CD8-positive, alpha-beta memory T cell (primary cell): ENCODE data around the gene CTSH. TPM values are rescaled to one million over a fixed set of nuclear protein-coding genes. Genes with fewer than 3 reads are reported as not detected.
"Not testable (repeated sequence)": the region's sequence is repeated elsewhere in the genome, so short reads cannot be mapped to it uniquely, and the experiment has no call there.

Experiments
- CTCF ChIA-PET: fragments of 350-600 bp; sonication (Branson Sonifier 250); formaldehyde crosslinking; loops from one replicate; lab custom pipeline; 2021; ENCODE audit warnings: antibody characterized with exemption; lab: Charles Lee
- POLR2A ChIA-PET: fragments of 350-600 bp; sonication (Branson Sonifier 250); formaldehyde crosslinking; loops from one replicate; lab custom pipeline; 2021; ENCODE audit warnings: antibody characterized with exemption; lab: Charles Lee
- DNase-seq, 5 donors: peaks; one replicate each; pipeline versions ENCODE4 v3.0.0 to v3.0.0-alpha.2; 2020 to 2022; ENCODE audit warnings: mixed read lengths in 1 of 5
- H3K27ac ChIP-seq: one replicate; pipeline ENCODE4 v1.7.0; 2013; ENCODE audit warnings: low read depth, mild to moderate bottlenecking, low read length, moderate library complexity
- H3K27me3 ChIP-seq: 2 replicates; pipeline ENCODE4 v1.7.0; 2013; ENCODE audit warnings: low read length, mild to moderate bottlenecking; ENCODE audit not compliant: insufficient read depth, poor library complexity, severe bottlenecking
- H3K36me3 ChIP-seq: 2 replicates; pipeline ENCODE4 v1.7.0; 2013; ENCODE audit warnings: mild to moderate bottlenecking, low read length, moderate library complexity; ENCODE audit not compliant: insufficient read depth
- H3K4me1 ChIP-seq: 2 replicates; pipeline ENCODE4 v1.7.0; 2013; ENCODE audit warnings: mild to moderate bottlenecking, low read length, moderate library complexity; ENCODE audit not compliant: insufficient read depth
- H3K4me3 ChIP-seq: 2 replicates; pipeline ENCODE4 v1.7.0; 2013; ENCODE audit warnings: mild to moderate bottlenecking, low read length
- H3K9me3 ChIP-seq: 2 replicates; pipeline ENCODE4 v1.7.0; 2013; ENCODE audit warnings: mild to moderate bottlenecking, low read length
- H3K27ac Mint-ChIP-seq, 8 donors: one replicate each; pipeline ENCODE4 v1.8.0; 2020 to 2021; ENCODE audit warnings: mixed read lengths in 8 of 8, mild to moderate bottlenecking in 6 of 8, inconsistent platforms in 3 of 8, moderate library complexity in 3 of 8
- H3K27me3 Mint-ChIP-seq, 2 donors: one replicate each; pipeline ENCODE4 v1.8.0; 2020 to 2021; ENCODE audit warnings: mixed read lengths in 2 of 2, mild to moderate bottlenecking in 1 of 2, moderate library complexity in 1 of 2
- H3K36me3 Mint-ChIP-seq, 3 donors: one replicate each; pipeline ENCODE4 v1.8.0; 2020 to 2021; ENCODE audit warnings: mixed read lengths in 3 of 3, inconsistent platforms in 1 of 3, mild to moderate bottlenecking in 1 of 3
- H3K4me1 Mint-ChIP-seq, 3 donors: one replicate each; pipeline ENCODE4 v1.8.0; 2020 to 2021; ENCODE audit warnings: mixed read lengths in 3 of 3, inconsistent platforms in 1 of 3, mild to moderate bottlenecking in 1 of 3
- H3K4me3 Mint-ChIP-seq, 7 donors: one replicate each; pipeline ENCODE4 v1.8.0; 2020 to 2021; ENCODE audit warnings: mixed read lengths in 7 of 7, mild to moderate bottlenecking in 6 of 7, moderate library complexity in 4 of 7, inconsistent platforms in 2 of 7
- H3K9me3 Mint-ChIP-seq, 5 donors: one replicate each; pipeline ENCODE4 v1.8.0; 2020 to 2022; ENCODE audit warnings: mixed read lengths in 5 of 5, mild to moderate bottlenecking in 3 of 5, moderate library complexity in 2 of 5, inconsistent platforms in 1 of 5
- polyA plus RNA-seq: library from polyadenylated mRNA; unstranded; fragments of 300-500 nt; fragmentation: Illumina TruSeq; gene quantifications from one replicate; pipeline ENCODE4 v1.2.3, GENCODE V29; 2021
- total RNA-seq, 2 experiments: library from RNA; stranded (reverse); gene quantifications; one replicate each; pipeline ENCODE4 v1.2.3, GENCODE V29; 2021

Gene CTSH
- total and polyA plus RNA-seq, 3 experiments from 2014 or later: 8.1 to 68.7 (median 9.8) TPM

- CTCF ChIA-PET: interaction anchor here (1.7 kb wide), 1 partner anchor 10 kb away, joined by 6 read pairs; no protein-coding TSS in a partner anchor
- Histone ChIP-seq H3K4me1 (peaks cover 63% of the 10 kb centered on the region), H3K27me3 (no peaks in the 10 kb centered on the region), H3K36me3 (peaks cover under 1% of the 10 kb centered on the region), H3K9me3 (no peaks in the 10 kb centered on the region), H3K4me3 (peak overlapping the region; percentile 100), H3K27ac (peak overlapping the region; percentile 100)
- POLR2A ChIA-PET: no interaction called here
- DNase-seq: no peak
- Mint-ChIP-seq H3K36me3 (peaks cover 0 to 46% (median 2%) of the 10 kb centered on the region in 3 donors), H3K4me3 (peak overlapping the region; percentile 99 to 100 (median 100)), H3K9me3 (no peaks in the 10 kb centered on the region), H3K27ac (peak overlapping the region; percentile 100), H3K4me1 (peaks cover 63 to 74% (median 64%) of the 10 kb centered on the region in 3 donors), H3K27me3 (peaks cover 0 to 8% of the 10 kb centered on the region in 2 donors)
These were observed 69.5 kb downstream of the CTSH start for GRCh38 chr15:78875107-78875914.

GRCh38 chr15:78873793-78874765 lies 70.8 kb downstream of the CTSH start:
- Histone ChIP-seq H3K27ac (peak overlapping the region; percentile 100), H3K27me3 (no peaks in the 10 kb centered on the region), H3K4me3 (peak overlapping the region; percentile 100), H3K36me3 (no peaks in the 10 kb centered on the region), H3K4me1 (peaks cover 50% of the 10 kb centered on the region), H3K9me3 (no peaks in the 10 kb centered on the region)
- CTCF ChIA-PET: interaction anchor here (0.8 to 1.8 kb wide), 6 partner anchors 9 to 24 kb away, joined by 3 to 13 read pairs (median 6); no protein-coding TSS in a partner anchor
- POLR2A ChIA-PET: interaction anchor here (0.7 to 2.0 kb wide), 11 partner anchors 8 to 1050 kb away, joined by 3 to 14 read pairs (median 4); partner anchors contain the start of genes CTSH and IREB2
- peaks cover 0 to 8% of the 10 kb centered on the region in 2 donors for H3K27me3 Mint-ChIP-seq
- peak; percentile 32 to 76 (median 40) for DNase-seq
- H3K4me3 Mint-ChIP-seq: peak overlapping the region; percentile 99 to 100 (median 100)
- H3K36me3 Mint-ChIP-seq: peaks cover 0 to 36% (median 0%) of the 10 kb centered on the region in 3 donors
- H3K4me1 Mint-ChIP-seq: peaks cover 51 to 62% (median 51%) of the 10 kb centered on the region in 3 donors
- no peaks in the 10 kb centered on the region for H3K9me3 Mint-ChIP-seq
- peak overlapping the region; percentile 100 for H3K27ac Mint-ChIP-seq

- peak overlapping the region; percentile 100 for H3K4me3 ChIP-seq
- Mint-ChIP-seq H3K27ac (peak overlapping the region; percentile 100), H3K4me3 (peak overlapping the region; percentile 99 to 100 (median 100)), H3K36me3 (peaks cover 0 to 30% (median 0%) of the 10 kb centered on the region in 3 donors), H3K4me1 (peaks cover 42 to 53% (median 43%) of the 10 kb centered on the region in 3 donors), H3K9me3 (no peaks in the 10 kb centered on the region), H3K27me3 (peaks cover 0 to 8% of the 10 kb centered on the region in 2 donors)
- H3K27me3 ChIP-seq: no peaks in the 10 kb centered on the region
- no peaks in the 10 kb centered on the region for H3K9me3 ChIP-seq
- H3K27ac ChIP-seq: peak overlapping the region; percentile 100
- H3K36me3 ChIP-seq: no peaks in the 10 kb centered on the region
- H3K4me1 ChIP-seq: peaks cover 41% of the 10 kb centered on the region
- peak; percentile 80 to 94 (median 90) for DNase-seq
- ChIA-PET POLR2A (interaction anchor here (0.6 to 2.0 kb wide), 10 partner anchors 9 to 1050 kb away, joined by 3 to 14 read pairs (median 4); partner anchors contain the start of genes CTSH and IREB2), CTCF (interaction anchor here (0.8 to 1.8 kb wide), 6 partner anchors 10 to 25 kb away, joined by 3 to 13 read pairs (median 6); no protein-coding TSS in a partner anchor)
These were observed 71.7 kb downstream of the CTSH start for GRCh38 chr15:78872972-78873792.

DNA sequence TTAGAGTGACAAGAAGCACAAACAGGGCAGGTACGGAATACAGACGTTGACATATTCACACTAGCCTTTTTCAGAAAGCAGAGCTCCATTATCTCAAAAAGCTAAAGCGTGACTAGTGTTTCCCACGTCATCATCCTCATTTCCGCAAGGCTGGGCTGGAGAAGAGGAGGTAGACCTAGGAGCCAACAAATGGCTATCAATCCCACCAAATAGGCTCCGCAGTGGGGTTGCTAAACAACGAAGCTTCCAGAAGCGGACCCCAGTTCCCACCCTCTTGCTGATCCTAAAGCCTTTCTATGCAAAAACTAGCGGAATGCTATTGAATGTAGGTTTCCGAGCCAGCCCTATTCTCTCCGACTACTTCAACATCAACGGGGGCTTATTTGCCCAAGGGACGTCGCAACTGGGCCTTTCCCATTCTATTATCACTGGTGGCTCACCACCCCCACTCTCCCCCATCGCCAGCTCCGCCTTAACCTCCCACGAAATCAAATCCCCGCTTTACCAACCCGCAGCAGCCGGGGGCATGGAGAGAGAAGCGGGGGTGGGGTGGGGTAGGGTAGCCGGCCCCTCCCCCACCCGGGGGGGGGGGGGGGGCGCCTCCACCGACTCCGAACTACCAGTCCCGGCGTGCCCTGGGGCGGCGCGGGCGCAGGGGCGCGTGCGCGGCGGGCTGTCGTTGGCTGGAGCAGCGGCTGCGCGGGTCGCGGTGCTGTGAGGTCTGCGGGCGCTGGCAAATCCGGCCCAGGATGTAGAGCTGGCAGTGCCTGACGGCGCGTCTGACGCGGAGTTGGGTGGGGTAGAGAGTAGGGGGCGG lies 72.5 kb downstream of the CTSH start, which contains the start of gene MORF4L1:
MORF4L1 (plus strand) TSS at position 736 of the 817 bp plus-strand sequence. CDS start 128 bp downstream, outside the sequence.
- Histone ChIP-seq H3K27ac (peak within 1 kb of the TSS; percentile 100), H3K4me1 (peaks cover 33% of the 10 kb centered on the region), H3K27me3 (no peaks in the 10 kb centered on the region), H3K4me3 (peak within 1 kb of the TSS; percentile 100), H3K36me3 (no peaks in the 10 kb centered on the region), H3K9me3 (no peaks in the 10 kb centered on the region)
- CTCF ChIA-PET: interaction anchor here (1.8 kb wide), 1 partner anchor 12 kb away, joined by 13 read pairs; no protein-coding TSS in a partner anchor
- Mint-ChIP-seq H3K36me3 (peaks cover 0 to 24% (median 0%) of the 10 kb centered on the region in 3 donors), H3K9me3 (no peaks in the 10 kb centered on the region), H3K4me3 (peak within 1 kb of the TSS; percentile 99 to 100 (median 100)), H3K4me1 (peaks cover 34 to 45% (median 35%) of the 10 kb centered on the region in 3 donors), H3K27me3 (peaks cover 0 to 8% of the 10 kb centered on the region in 2 donors), H3K27ac (peak within 1 kb of the TSS; percentile 100)
- POLR2A ChIA-PET: interaction anchor here (0.7 to 1.6 kb wide), 5 partner anchors 12 to 1051 kb away, joined by 3 to 14 read pairs (median 4); partner anchors contain the start of gene IREB2
- DNase-seq: peak; percentile 93 to 97 (median 97)

GRCh38 chr15:78871483-78872127 lies 73.2 kb downstream of the CTSH start:
- POLR2A ChIA-PET: interaction anchor here (0.7 to 1.0 kb wide), 2 partner anchors 107 to 606 kb away, joined by 3 to 4 read pairs; no protein-coding TSS in a partner anchor
- H3K9me3 ChIP-seq: not testable (repeated sequence)

More at GRCh38 chr15:78871483-78872127, 73.2 kb downstream of the CTSH start:
- Mint-ChIP-seq H3K27ac (peak overlapping the region in 5 of 8 donors; percentile 29 to 100 (median 74)), H3K36me3 (peaks cover 0 to 24% (median 0%) of the 10 kb centered on the region in 3 donors), H3K4me1 (peaks cover 29 to 37% (median 30%) of the 10 kb centered on the region in 3 donors), H3K4me3 (peak overlapping the region in 6 of 7 donors; percentile 69 to 100 (median 74))
- H3K4me3 ChIP-seq, H3K9me3 Mint-ChIP-seq, H3K27me3 Mint-ChIP-seq, H3K36me3 ChIP-seq, CTCF ChIA-PET, H3K27me3 ChIP-seq, DNase-seq: not testable (repeated sequence)
- peaks cover 26% of the 10 kb centered on the region for H3K4me1 ChIP-seq
- peak overlapping the region; percentile 59 for H3K27ac ChIP-seq
